PFSK-1 (cell line): ENCODE results near the gene MARCHF10.

Experiments used
- FOXP2 ChIP-seq: optimal IDR thresholded peaks from 2 replicates; pipeline ENCODE3; 2011; ENCODE audit warnings: borderline replicate concordance, control low read depth, inconsistent platforms; ENCODE audit not compliant: insufficient read depth; ENCODE audit errors: extremely low read length, extremely low read depth
- POLR2AphosphoS5 ChIP-seq: IDR thresholded peaks from 2 replicates; pipeline ENCODE4 v1.6.1; 2012; ENCODE audit warnings: low read depth, mild to moderate bottlenecking, control low read depth, low read length, moderate library complexity
- REST ChIP-seq, 2 experiments: IDR thresholded peaks; 2 replicates each; pipeline versions ENCODE4 v1.6.1 to v1.8.0; 2011 to 2012; ENCODE audit warnings: low read depth in 2 of 2, low read length in 2 of 2, control low read depth in 1 of 2, inconsistent platforms in 1 of 2, mild to moderate bottlenecking in 1 of 2, moderate library complexity in 1 of 2; ENCODE audit not compliant: insufficient read depth in 1 of 2
- SIN3A ChIP-seq: IDR thresholded peaks from 2 replicates; pipeline ENCODE4 v1.6.1; 2012; ENCODE audit warnings: mild to moderate bottlenecking, low read length, moderate library complexity, borderline replicate concordance; ENCODE audit not compliant: insufficient read depth
- TAF1 ChIP-seq: IDR thresholded peaks from 2 replicates; pipeline ENCODE4 v1.6.1; 2012; ENCODE audit warnings: low read length, control low read depth, borderline replicate concordance; ENCODE audit not compliant: insufficient read depth

The MARCHF10 gene

GRCh38 chr17:62854098-62854680 lies 46.1 kb upstream of the MARCHF10 start:
- TF ChIP-seq REST (IDR thresholded peaks at IDR 0.05; ENCODE audit: insufficient read depth in 1 of 2, low read depth in 2 of 2, low read length in 2 of 2) (no peak), FOXP2 (no peak), TAF1 (no peak), POLR2AphosphoS5 (no peak), SIN3A (no peak)

GRCh38 chr17:62852195-62852594 lies 44.1 kb upstream of the MARCHF10 start:
- TF ChIP-seq FOXP2: no peak

- TF ChIP-seq FOXP2 (no peak), SIN3A (no peak), REST (IDR thresholded peaks at IDR 0.05; ENCODE audit: insufficient read depth in 1 of 2, low read depth in 2 of 2, low read length in 2 of 2) (no peak), POLR2AphosphoS5 (no peak), TAF1 (no peak)
Observed at GRCh38 chr17:62848334-62848733, 40.2 kb upstream of the MARCHF10 start.

GRCh38 chr17:62847426-62847825 lies 39.3 kb upstream of the MARCHF10 start:
- no peak for TF ChIP-seq POLR2AphosphoS5

GRCh38 chr17:62840871-62841270 lies 32.8 kb upstream of the MARCHF10 start:
- no peak for TF ChIP-seq TAF1
- TF ChIP-seq POLR2AphosphoS5: no peak
- no peak for TF ChIP-seq REST (IDR thresholded peaks at IDR 0.05; ENCODE audit: insufficient read depth in 1 of 2, low read depth in 2 of 2, low read length in 2 of 2)
- no peak for TF ChIP-seq FOXP2
- no peak for TF ChIP-seq SIN3A

GRCh38 chr17:62832405-62832804 lies 24.3 kb upstream of the MARCHF10 start:
- TF ChIP-seq REST (IDR thresholded peaks at IDR 0.05; ENCODE audit: insufficient read depth in 1 of 2, low read depth in 2 of 2, low read length in 2 of 2) (no peak), SIN3A (no peak), POLR2AphosphoS5 (no peak), FOXP2 (no peak), TAF1 (no peak)
